AG09309 (cell line): ENCODE results near the gene CBX3.
"Not testable (repeated sequence)": the region's sequence is repeated elsewhere in the genome, so short reads cannot be mapped to it uniquely, and the experiment has no call there.

ENCODE experiments used
- DNase-seq: peaks from one replicate; pipeline ENCODE4 v3.0.0-alpha.2; 2010; ENCODE audit warnings: low read depth
- H3K4me3 ChIP-seq: 2 replicates; pipeline ENCODE4 v1.5.1; 2011; ENCODE audit warnings: mild to moderate bottlenecking, low read depth, low read length, moderate library complexity; ENCODE audit not compliant: control insufficient read depth
- TF ChIP-seq, protein P1 (sequence below): IDR thresholded peaks from 2 replicates; pipeline ENCODE4 v1.5.1; 2011; ENCODE audit warnings: mild to moderate bottlenecking, low read depth, low read length, inconsistent platforms; ENCODE audit not compliant: insufficient read depth, control insufficient read depth; ENCODE audit errors: missing control alignments

Gene CBX3

DNA sequence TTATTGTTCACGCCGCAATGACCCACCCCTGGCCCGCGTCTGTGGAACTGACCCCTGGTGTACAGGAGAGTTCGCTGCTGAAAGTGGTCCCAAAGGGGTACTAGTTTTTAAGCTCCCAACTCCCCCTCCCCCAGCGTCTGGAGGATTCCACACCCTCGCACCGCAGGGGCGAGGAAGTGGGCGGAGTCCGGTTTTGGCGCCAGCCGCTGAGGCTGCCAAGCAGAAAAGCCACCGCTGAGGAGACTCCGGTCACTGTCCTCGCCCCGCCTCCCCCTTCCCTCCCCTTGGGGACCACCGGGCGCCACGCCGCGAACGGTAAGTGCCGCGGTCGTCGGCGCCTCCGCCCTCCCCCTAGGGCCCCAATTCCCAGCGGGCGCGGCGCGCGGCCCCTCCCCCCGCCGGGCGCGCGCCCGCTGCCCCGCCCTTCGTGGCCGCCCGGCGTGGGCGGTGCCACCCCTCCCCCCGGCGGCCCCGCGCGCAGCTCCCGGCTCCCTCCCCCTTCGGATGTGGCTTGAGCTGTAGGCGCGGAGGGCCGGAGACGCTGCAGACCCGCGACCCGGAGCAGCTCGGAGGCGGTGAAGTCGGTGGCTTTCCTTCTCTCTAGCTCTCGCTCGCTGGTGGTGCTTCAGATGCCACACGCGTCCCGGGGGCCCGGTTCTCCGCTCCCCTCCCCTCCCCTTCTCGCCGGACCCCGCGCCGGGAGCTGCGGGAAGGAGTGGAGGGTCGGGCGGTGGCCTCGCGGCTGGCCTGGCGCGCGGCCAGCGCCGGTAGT is at the start of gene CBX3:
Gene CBX3, plus strand, starts transcription at position 499 of the 772 bp plus-strand sequence. CDS start 1,254 bp downstream, outside the sequence.
- peak within 1 kb of the TSS; percentile 92 for H3K4me3 ChIP-seq
- TF ChIP-seq, protein P1, sequence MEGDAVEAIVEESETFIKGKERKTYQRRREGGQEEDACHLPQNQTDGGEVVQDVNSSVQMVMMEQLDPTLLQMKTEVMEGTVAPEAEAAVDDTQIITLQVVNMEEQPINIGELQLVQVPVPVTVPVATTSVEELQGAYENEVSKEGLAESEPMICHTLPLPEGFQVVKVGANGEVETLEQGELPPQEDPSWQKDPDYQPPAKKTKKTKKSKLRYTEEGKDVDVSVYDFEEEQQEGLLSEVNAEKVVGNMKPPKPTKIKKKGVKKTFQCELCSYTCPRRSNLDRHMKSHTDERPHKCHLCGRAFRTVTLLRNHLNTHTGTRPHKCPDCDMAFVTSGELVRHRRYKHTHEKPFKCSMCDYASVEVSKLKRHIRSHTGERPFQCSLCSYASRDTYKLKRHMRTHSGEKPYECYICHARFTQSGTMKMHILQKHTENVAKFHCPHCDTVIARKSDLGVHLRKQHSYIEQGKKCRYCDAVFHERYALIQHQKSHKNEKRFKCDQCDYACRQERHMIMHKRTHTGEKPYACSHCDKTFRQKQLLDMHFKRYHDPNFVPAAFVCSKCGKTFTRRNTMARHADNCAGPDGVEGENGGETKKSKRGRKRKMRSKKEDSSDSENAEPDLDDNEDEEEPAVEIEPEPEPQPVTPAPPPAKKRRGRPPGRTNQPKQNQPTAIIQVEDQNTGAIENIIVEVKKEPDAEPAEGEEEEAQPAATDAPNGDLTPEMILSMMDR: no peak
- DNase-seq: no peak

DNA sequence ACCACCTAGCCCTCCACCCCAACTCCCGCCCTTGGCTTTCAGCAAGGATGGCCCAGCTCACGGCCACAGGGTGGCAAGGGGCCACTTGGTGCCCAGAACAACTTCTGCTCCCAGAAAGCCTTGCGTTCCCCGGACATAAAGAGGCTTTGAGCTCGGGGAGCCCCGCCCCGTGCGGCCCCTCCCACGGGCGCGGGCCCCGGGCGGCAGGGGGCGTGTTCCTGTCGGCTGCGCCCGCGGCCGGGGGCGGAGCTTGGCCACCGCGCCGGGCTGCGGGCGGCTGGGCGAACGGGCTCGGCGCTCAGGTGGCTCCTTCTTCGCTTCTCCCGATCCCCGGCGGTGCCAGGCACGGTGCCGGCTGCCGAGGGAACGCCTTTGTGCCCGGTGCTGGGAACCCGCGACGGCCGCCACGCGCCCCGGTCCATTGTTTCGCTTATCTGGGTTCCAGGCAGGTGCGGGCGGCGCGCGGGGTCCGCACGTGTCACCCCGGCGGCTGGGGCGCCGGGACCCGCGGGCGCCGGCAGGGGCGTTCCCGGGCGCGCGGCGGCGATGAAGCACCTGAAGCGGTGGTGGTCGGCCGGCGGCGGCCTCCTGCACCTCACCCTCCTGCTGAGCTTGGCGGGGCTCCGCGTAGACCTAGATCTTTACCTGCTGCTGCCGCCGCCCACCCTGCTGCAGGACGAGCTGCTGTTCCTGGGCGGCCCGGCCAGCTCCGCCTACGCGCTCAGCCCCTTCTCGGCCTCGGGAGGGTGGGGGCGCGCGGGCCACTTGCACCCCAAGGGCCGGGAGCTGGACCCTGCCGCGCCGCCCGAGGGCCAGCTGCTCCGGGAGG is 49.4 kb upstream of the CBX3 start, which contains the start of gene NFE2L3:
Gene NFE2L3, plus strand, starts transcription at position 246 of the 829 bp plus-strand sequence. Its CDS starts 301 bp downstream, at position 547.
- TF ChIP-seq, protein P1: no peak
- peak within 1 kb of the TSS; percentile 26 for H3K4me3 ChIP-seq
- no peak for DNase-seq

DNA sequence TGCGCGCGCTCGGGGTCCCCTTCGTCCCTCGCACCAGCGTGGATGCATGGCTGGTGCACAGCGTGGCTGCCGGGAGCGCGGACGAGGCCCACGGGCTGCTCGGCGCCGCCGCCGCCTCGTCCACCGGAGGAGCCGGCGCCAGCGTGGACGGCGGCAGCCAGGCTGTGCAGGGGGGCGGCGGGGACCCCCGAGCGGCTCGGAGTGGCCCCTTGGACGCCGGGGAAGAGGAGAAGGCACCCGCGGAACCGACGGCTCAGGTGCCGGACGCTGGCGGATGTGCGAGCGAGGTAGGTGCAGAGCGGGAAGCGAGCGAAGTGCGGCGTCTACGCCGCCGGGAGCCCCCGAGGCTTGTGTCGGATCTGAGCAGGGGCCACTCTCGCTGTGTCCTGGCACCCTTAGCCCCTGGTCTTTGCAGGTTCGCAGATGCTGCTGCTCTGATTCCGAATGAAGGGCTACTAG is 48.7 kb upstream of the CBX3 start:
- H3K4me3 ChIP-seq, DNase-seq: not testable (repeated sequence)

DNA sequence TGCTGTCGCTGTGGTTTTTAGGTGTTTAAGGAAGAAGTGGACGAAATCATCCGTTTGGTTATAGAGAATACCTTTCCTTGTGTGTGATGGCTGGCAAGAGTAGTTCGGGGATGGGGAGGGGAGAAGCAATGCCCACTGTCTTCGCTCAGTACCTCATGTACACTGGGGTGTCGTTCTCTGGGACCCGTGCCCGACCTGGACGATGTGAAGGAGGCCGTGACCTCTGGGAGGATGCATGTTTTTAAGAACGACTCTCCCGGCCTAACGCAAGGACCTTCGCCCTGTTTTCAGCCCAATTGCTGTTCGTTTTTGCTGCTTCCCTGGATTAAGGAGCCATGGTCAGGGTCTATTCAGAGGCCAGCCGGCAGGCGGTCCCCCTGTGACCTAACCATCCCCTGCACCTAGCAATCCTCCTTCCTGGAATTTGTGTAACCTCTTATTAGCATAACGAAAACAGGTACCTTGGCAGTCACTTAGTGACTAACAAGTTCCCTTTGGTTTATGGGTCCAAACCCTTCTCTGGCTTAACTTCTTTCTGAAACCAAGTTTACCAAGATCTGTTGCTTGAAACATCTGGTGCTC is 48.2 kb upstream of the CBX3 start:
- no peak overlapping the region; the same call in 1 of the 2 replicates for H3K4me3 ChIP-seq
- TF ChIP-seq, protein P1: no peak
- no peak for DNase-seq

DNA sequence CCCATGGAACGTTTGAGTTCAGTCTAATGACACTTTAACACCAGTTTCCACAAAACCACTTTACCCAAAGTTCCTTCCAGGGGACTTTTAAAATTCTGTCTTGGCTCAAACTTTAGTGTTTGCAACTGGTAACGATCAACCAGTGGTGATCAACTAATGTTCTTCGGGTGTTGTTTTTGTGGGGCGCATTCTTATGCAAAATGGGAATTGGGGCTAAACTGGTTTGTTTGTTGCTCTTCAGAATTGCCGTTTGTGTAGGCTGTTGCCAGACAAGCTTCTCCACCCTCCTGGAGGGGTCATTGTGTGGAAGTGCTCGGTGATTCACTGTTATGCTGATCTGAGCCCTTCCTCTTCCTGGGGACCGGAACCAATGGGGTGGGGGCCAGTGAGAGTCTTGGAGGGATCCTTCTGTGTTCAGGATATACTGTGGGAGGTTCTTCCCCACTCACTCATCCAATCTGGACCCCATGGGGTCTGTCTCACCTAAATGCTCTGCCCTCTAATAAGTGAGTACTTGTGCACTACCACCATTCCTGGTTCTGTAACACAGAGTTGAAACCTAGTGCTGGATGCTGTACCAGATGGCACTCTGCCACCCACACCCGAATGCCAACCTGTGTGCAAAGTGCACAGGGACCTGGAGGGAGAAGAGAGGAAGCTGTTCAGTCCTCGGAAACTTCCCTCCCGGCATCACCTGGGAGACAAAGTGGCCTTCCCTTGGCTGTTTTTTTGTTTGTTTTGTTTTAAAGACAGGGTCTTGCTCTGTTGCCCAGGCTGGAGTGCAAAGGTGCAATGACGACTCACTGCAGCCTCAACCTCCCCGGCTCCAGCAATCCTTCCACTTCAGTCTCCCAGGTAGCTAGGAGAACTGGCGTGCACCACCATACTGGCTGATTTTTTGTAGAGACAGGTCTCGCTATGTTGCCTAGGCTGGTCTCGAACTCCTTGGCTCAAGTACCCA is 47.4 kb upstream of the CBX3 start:
- DNase-seq: no peak
- no peak overlapping the region for H3K4me3 ChIP-seq
- TF ChIP-seq, protein P1: no peak

DNA sequence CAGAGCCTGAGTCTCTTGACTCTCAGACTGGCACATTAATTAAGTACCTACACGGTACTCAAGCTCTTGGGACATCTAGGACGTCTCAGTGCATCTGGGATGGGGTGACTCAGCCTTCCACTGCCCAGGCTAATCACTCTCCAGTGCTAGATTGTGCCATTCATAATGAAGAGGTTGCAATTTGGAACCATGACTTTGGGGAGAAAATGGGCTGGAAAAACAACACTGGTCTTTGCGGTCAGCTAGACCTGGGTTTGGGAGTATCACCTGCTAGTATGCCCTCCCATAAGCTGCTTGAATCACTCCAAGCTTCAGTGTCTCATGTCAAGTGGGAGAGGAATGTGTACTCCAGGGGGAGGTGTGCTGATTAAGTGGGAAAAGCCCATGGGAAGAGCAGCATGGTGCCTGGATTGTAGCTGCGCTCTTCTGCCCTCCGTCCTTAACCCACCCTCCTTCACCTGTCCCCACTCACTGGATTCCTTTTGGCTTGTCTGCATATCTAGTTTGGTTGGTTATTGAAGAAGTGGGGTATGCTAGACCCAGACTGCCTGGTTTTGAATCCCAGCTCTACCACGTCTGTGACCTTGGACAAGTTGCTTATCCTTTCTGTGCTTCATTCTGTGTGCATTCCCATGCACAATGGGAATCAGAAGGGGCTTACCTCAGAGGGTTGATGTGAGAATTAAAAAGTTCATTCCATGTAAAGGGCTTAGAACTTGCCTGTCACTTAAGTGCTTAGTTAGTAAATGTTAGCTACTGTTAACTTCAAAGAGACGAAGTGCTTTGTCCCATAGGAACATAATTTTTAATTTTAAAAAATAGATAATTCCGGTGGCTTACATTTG is 45.8 kb upstream of the CBX3 start:
- H3K4me3 ChIP-seq: no peak overlapping the region; the same call in 1 of the 2 replicates
- DNase-seq: peak; percentile 4

More for the DNA sequence above, 45.8 kb upstream of the CBX3 start:
- TF ChIP-seq, protein P1: no peak
